ENCODE data around the gene LRR1.

- TF ChIP-seq CTCF (IDR thresholded peaks at IDR 0.05), result no peak
- no peak for TF ChIP-seq POLR2A (IDR thresholded peaks at IDR 0.05)
These were observed 44.8 kb upstream of the LRR1 start for GRCh38 chr14:49553892-49554291.

All from heart left ventricle (tissue), 13 donors.